K562 (cell line): ENCODE measurements around the gene COLQ. TPM values are rescaled to one million over a fixed set of nuclear protein-coding genes. Genes with fewer than 3 reads are reported as not detected.

ENCODE experiments used
- GABPB1 ChIP-seq: sonication (generic); formaldehyde crosslinking; IDR thresholded peaks from 2 replicates; pipeline ENCODE4 v1.8.0; 2022; ENCODE audit warnings: mild to moderate bottlenecking, missing genetic modification reagents
- KAT7 ChIP-seq: sonication (generic); formaldehyde crosslinking; IDR thresholded peaks from 2 replicates; pipeline ENCODE4 v1.8.0; 2022; ENCODE audit warnings: missing genetic modification reagents, mild to moderate bottlenecking, borderline replicate concordance
- KLF13 ChIP-seq: fragments of 450-650 bp; IDR thresholded peaks from 2 replicates; pipeline ENCODE4 v1.6.1; 2016; ENCODE audit warnings: missing genetic modification characterization, low read depth, mild to moderate bottlenecking, missing compliant biosample characterization, moderate library complexity, borderline replicate concordance
- MITF ChIP-seq: IDR thresholded peaks from 2 replicates; pipeline ENCODE4 v1.6.1; 2014; ENCODE audit warnings: antibody characterized with exemption
- OTX1 ChIP-seq: fragments of 450-650 bp; formaldehyde crosslinking; IDR thresholded peaks from 2 replicates; pipeline ENCODE4 v1.4.0; 2022; ENCODE audit warnings: mild to moderate bottlenecking
- PTBP1 ChIP-seq: fragments of 200-400 bp; formaldehyde crosslinking; IDR thresholded peaks from 2 replicates; pipeline ENCODE4 v1.6.1; 2017; ENCODE audit warnings: low read depth, low read length
- RB1 ChIP-seq: fragments of 450-650 bp; IDR thresholded peaks from 2 replicates; pipeline ENCODE4 v1.6.1; 2017; ENCODE audit warnings: low read depth, mild to moderate bottlenecking
- SAFB2 ChIP-seq: fragments of 200-400 bp; formaldehyde crosslinking; IDR thresholded peaks from 2 replicates; pipeline ENCODE4 v1.6.1; 2018; ENCODE audit warnings: borderline replicate concordance, low read length, low read depth, moderate library complexity; ENCODE audit not compliant: severe bottlenecking
- THAP7 ChIP-seq: fragments of 250-450 bp; sonication (Bioruptor Pico); IDR thresholded peaks from 2 replicates; pipeline ENCODE4 v1.5.0; 2021
- TSHZ1 ChIP-seq: fragments of 250-450 bp; sonication (Bioruptor Pico); IDR thresholded peaks from 2 replicates; pipeline ENCODE4 v1.4.0; 2020; ENCODE audit warnings: mild to moderate bottlenecking, moderate library complexity
- ZBTB1 ChIP-seq: sonication (generic); formaldehyde crosslinking; IDR thresholded peaks from 2 replicates; pipeline ENCODE4 v1.8.1; 2023; ENCODE audit warnings: missing genetic modification reagents, low read depth, mild to moderate bottlenecking, borderline replicate concordance
- ZBTB33 ChIP-seq: sonication (generic); formaldehyde crosslinking; IDR thresholded peaks from 2 replicates; pipeline ENCODE4 v1.8.1; 2023; ENCODE audit warnings: mild to moderate bottlenecking, missing genetic modification reagents
- ZFP36 ChIP-seq: fragments of 150-350 bp; IDR thresholded peaks from 2 replicates; pipeline ENCODE4 v1.6.1; 2018; ENCODE audit warnings: low read length, low read depth; ENCODE audit not compliant: partially characterized antibody
- ZNF12 ChIP-seq: sonication (generic); formaldehyde crosslinking; IDR thresholded peaks from 2 replicates; pipeline ENCODE4 v1.4.0; 2020; ENCODE audit warnings: mild to moderate bottlenecking, missing genetic modification reagents
- ZNF133 ChIP-seq: fragments of 250-450 bp; sonication (Bioruptor Pico); IDR thresholded peaks from 2 replicates; pipeline ENCODE4 v1.4.0; 2020; ENCODE audit warnings: mild to moderate bottlenecking
- ZNF551 ChIP-seq: fragments of 250-450 bp; sonication (Bioruptor Pico); IDR thresholded peaks from 2 replicates; pipeline ENCODE4 v1.5.0; 2021; ENCODE audit warnings: mild to moderate bottlenecking, moderate library complexity
- ZNF584 ChIP-seq: fragments of 200-800 bp; sonication (Bioruptor generic); IDR thresholded peaks from 2 replicates; pipeline ENCODE4 v1.6.1; 2016; ENCODE audit warnings: low read depth, mild to moderate bottlenecking, missing genetic modification characterization, missing compliant biosample characterization
- ZNF740 ChIP-seq, 3 experiments: fragments of 200-800 bp in 1 of 3; sonication (Bioruptor generic) in 1 of 3; sonication (generic) in 1 of 3; formaldehyde crosslinking in 1 of 3; IDR thresholded peaks; 2 replicates each; pipeline versions ENCODE4 v1.6.1 to v1.8.0; 2016 to 2022; ENCODE audit warnings: mild to moderate bottlenecking in 2 of 3, missing compliant biosample characterization in 2 of 3, missing genetic modification characterization in 2 of 3, missing genetic modification reagents in 1 of 3
- polyA plus RNA-seq, 8 experiments: library from polyadenylated mRNA; depleted of rRNA in 4 of 8; stranded (reverse) in 5 of 8; unstranded in 3 of 8; fragments of >200 nt; fragmentation: Nextera tagmentation in 2 of 8; fragmentation: Illumina TruSeq in 1 of 8; extraction: Ambion mirVana in 2 of 8; extraction: Trizol in 1 of 8; gene quantifications; 2 replicates each; pipeline versions ENCODE4 v1.2.1 to v1.2.3, GENCODE V29; 2011 to 2014; ENCODE audit warnings: inconsistent platforms in 1 of 8, missing spikeins in 1 of 8
- total RNA-seq, 7 experiments: library from RNA; depleted of rRNA in 6 of 7; stranded (reverse); fragments of >200 nt in 6 of 7; fragmentation: Illumina TruSeq in 2 of 7; extraction: Trizol in 2 of 7; gene quantifications; 2 replicates each; pipeline versions ENCODE4 v1.2.1 to v1.2.3, GENCODE V29; 2011 to 2021; ENCODE audit warnings: low replicate concordance in 1 of 7

Gene COLQ
- total and polyA plus RNA-seq, 9 of the 15 experiments (the other 6 are each of a cell fraction or from before 2014, with no cell fraction given), result 0.04 to 0.36 (median 0.27) TPM; not detected in 4

GRCh38 chr3:15427182-15427880 is 94.2 kb downstream of the COLQ start, which contains the start of the genes EAF1 and METTL6 (continued):
- TF ChIP-seq PTBP1, result no peak
- TF ChIP-seq ZNF551, result no peak
- peak; percentile 55; the same call in 1 of the 2 replicates for TF ChIP-seq KLF13
- TF ChIP-seq ZBTB1 (CRISPR knock-in tag), result peak; percentile 65
- no peak; the same call in 1 of the 2 replicates for TF ChIP-seq ZNF12 (CRISPR knock-in tag)
- peak; percentile 59; the same call in 1 of the 2 replicates for TF ChIP-seq RB1
- TF ChIP-seq OTX1 (CRISPR knock-in tag), result no peak
- no peak for TF ChIP-seq THAP7 (CRISPR knock-in tag)
- TF ChIP-seq ZNF584 (CRISPR knock-in tag), result no peak
- peak; percentile 97 for TF ChIP-seq GABPB1 (CRISPR knock-in tag)
- TF ChIP-seq SAFB2, result no peak
- peak; percentile 85; the same call in 1 of the 2 replicates for TF ChIP-seq KAT7
- peak; percentile 84 for TF ChIP-seq ZNF740 (CRISPR knock-in tag; IDR thresholded peaks at IDR 0.05)
- TF ChIP-seq ZNF740 (tag; IDR thresholded peaks at IDR 0.05), result peak in 1 of 2 experiments; percentile 31; a peak in 1 of 4 replicates
- TF ChIP-seq ZNF133 (CRISPR knock-in tag), result no peak
- peak; percentile 36 for TF ChIP-seq ZFP36
- no peak for TF ChIP-seq ZBTB33 (CRISPR knock-in tag)
- TF ChIP-seq MITF, result no peak
- no peak for TF ChIP-seq TSHZ1 (CRISPR knock-in tag)
